H1 (cell line): ENCODE measurements around the gene ABCA2. TPM values are rescaled to one million over a fixed set of nuclear protein-coding genes. Genes with fewer than 3 reads are reported as not detected.

Experiments
- CHD7 ChIP-seq: fragments of 300-600 bp; sonication (generic); IDR thresholded peaks from 2 replicates; pipeline ENCODE4 v1.7.1; 2012; ENCODE audit warnings: low read length, moderate library complexity, mild to moderate bottlenecking, inconsistent platforms; ENCODE audit not compliant: insufficient replicate concordance
- CREB1 ChIP-seq: IDR thresholded peaks from 2 replicates; pipeline ENCODE4 v1.6.1; 2012; ENCODE audit warnings: inconsistent platforms
- CTCF ChIP-seq, 3 experiments: IDR thresholded peaks; 1 replicate in 2 of 3; 2 replicates in 1 of 3; pipeline versions ENCODE4 v1.5.1 to v1.6.1; 2011; ENCODE audit warnings: low read length in 3 of 3, mild to moderate bottlenecking in 3 of 3, inconsistent platforms in 2 of 3, low read depth in 1 of 3, moderate library complexity in 1 of 3; ENCODE audit not compliant: insufficient read depth in 1 of 3; ENCODE audit errors: control extremely low read depth in 1 of 3
- EZH2 ChIP-seq: fragments of 200-600 bp; sonication (generic); IDR thresholded peaks from 2 replicates; pipeline ENCODE4 v1.7.1; 2012; ENCODE audit warnings: low read depth, mild to moderate bottlenecking, moderate library complexity, low read length, inconsistent platforms; ENCODE audit not compliant: severe bottlenecking
- KDM4A ChIP-seq: IDR thresholded peaks from one replicate; pipeline ENCODE4 v1.7.1; 2012; ENCODE audit warnings: low read depth, mild to moderate bottlenecking, moderate library complexity, low read length, inconsistent platforms; ENCODE audit not compliant: severe bottlenecking
- KDM5A ChIP-seq: fragments of 200-600 bp; IDR thresholded peaks from 2 replicates; pipeline ENCODE4 v1.7.1; 2012; ENCODE audit warnings: mild to moderate bottlenecking, low read length, inconsistent platforms, mixed read lengths
- SP4 ChIP-seq: IDR thresholded peaks from 2 replicates; pipeline ENCODE4 v1.6.1; 2012; ENCODE audit warnings: low read length, inconsistent platforms
- polyA plus RNA-seq, 7 experiments: library from polyadenylated mRNA; depleted of rRNA in 3 of 7; stranded (reverse) in 5 of 7; unstranded in 2 of 7; fragments of >200 nt in 5 of 7; fragments of 200-250 nt in 2 of 7; gene quantifications; 1 replicate in 5 of 7; 2 replicates in 1 of 7; 4 replicates in 1 of 7; pipeline versions ENCODE4 v1.2.1 to v1.2.3, GENCODE V29; 2011 to 2013; ENCODE audit warnings: missing spikeins in 2 of 7, mixed read lengths in 2 of 7
- total RNA-seq: library from RNA; stranded (reverse); fragmentation: NEBNext Ultra II Directional; extraction: Animal tissue kit (Norgen Biotek cat#: 25700); gene quantifications from 2 replicates; pipeline ENCODE4 v1.2.1, GENCODE V29; 2021

ABCA2 gene
- total and polyA plus RNA-seq, 2 of the 8 experiments (the other 6 are each of a cell fraction or from before 2014, with no cell fraction given), result 12.5 to 14.3 TPM

- TF ChIP-seq KDM5A, result no peak
- TF ChIP-seq CREB1, result no peak
- no peak for TF ChIP-seq KDM4A
- TF ChIP-seq SP4, result no peak
- TF ChIP-seq EZH2, result no peak
- no peak for TF ChIP-seq CHD7
- no peak for TF ChIP-seq CTCF (IDR thresholded peaks at IDR 0.05; ENCODE audit: control extremely low read depth in 1 of 3, insufficient read depth in 1 of 3, low read depth in 1 of 3, low read length in 3 of 3)
- TF ChIP-seq, all 59 proteins: peak for 0
These were observed 15.0 kb upstream of the ABCA2 start (continued) for GRCh38 chr9:137042751-137043727.
